Subcutaneous abdominal adipose tissue (tissue), 5 donors: ENCODE measurements around the gene CTRB1.

Experiments
- H3K27ac ChIP-seq: one replicate; pipeline ENCODE4 v1.7.0; 2013; ENCODE audit warnings: low read depth, mild to moderate bottlenecking, inconsistent platforms, low read length, moderate library complexity
- H3K27me3 ChIP-seq, 5 donors: one replicate each; pipeline ENCODE4 v1.7.0; 2013; ENCODE audit warnings: low read length in 5 of 5, inconsistent platforms in 1 of 5; ENCODE audit not compliant: control insufficient read depth in 5 of 5, insufficient read depth in 4 of 5
- H3K36me3 ChIP-seq, 5 donors: one replicate each; pipeline ENCODE4 v1.7.0; 2013; ENCODE audit warnings: low read length in 5 of 5; ENCODE audit not compliant: control insufficient read depth in 5 of 5, insufficient read depth in 5 of 5
- H3K4me1 ChIP-seq, 5 donors: one replicate each; pipeline ENCODE4 v1.7.0; 2013; ENCODE audit warnings: low read length in 5 of 5, mild to moderate bottlenecking in 3 of 5, moderate library complexity in 1 of 5; ENCODE audit not compliant: control insufficient read depth in 5 of 5, insufficient read depth in 5 of 5
- H3K4me3 ChIP-seq, 5 donors: one replicate each; pipeline ENCODE4 v1.7.0; 2013; ENCODE audit warnings: low read length in 5 of 5, low read depth in 1 of 5
- H3K9ac ChIP-seq, 5 donors: one replicate each; pipeline ENCODE4 v1.7.0; 2013; ENCODE audit warnings: low read length in 5 of 5, mild to moderate bottlenecking in 4 of 5, moderate library complexity in 3 of 5
- H3K9me3 ChIP-seq, 5 donors: one replicate each; pipeline ENCODE4 v1.7.0; 2013; ENCODE audit warnings: low read length in 5 of 5; ENCODE audit not compliant: control insufficient read depth in 5 of 5
- donor health status: healthy.
- donor health status: healthy.
- donor health status: healthy.
- donor health status: healthy.
- donor health status: healthy.

Gene CTRB1

GRCh38 chr16:75192606-75193264, 26.1 kb upstream of the CTRB1 start:
- H3K4me1 ChIP-seq: no peaks in the 10 kb centered on the region
- peaks cover 17 to 29% (median 21%) of the 10 kb centered on the region in 5 donors for H3K27me3 ChIP-seq
- H3K27ac ChIP-seq: no peak overlapping the region
- no peak overlapping the region for H3K9ac ChIP-seq
- no peaks in the 10 kb centered on the region for H3K36me3 ChIP-seq
- no peaks in the 10 kb centered on the region for H3K9me3 ChIP-seq
- no peak overlapping the region for H3K4me3 ChIP-seq

GRCh38 chr16:75193265-75193650, 25.5 kb upstream of the CTRB1 start:
- Histone ChIP-seq H3K4me1 (no peaks in the 10 kb centered on the region), H3K9me3 (no peaks in the 10 kb centered on the region), H3K9ac (no peak overlapping the region), H3K36me3 (no peaks in the 10 kb centered on the region), H3K4me3 (no peak overlapping the region), H3K27ac (no peak overlapping the region), H3K27me3 (peaks cover 22 to 34% (median 27%) of the 10 kb centered on the region in 5 donors)

- H3K9ac ChIP-seq: no peak overlapping the region
- H3K27me3 ChIP-seq: peaks cover 25 to 36% (median 28%) of the 10 kb centered on the region in 5 donors
- no peaks in the 10 kb centered on the region for H3K9me3 ChIP-seq
- H3K27ac ChIP-seq: no peak overlapping the region
- no peak overlapping the region for H3K4me3 ChIP-seq
- no peaks in the 10 kb centered on the region for H3K36me3 ChIP-seq
- no peaks in the 10 kb centered on the region for H3K4me1 ChIP-seq
Observed at GRCh38 chr16:75193730-75194444, 24.9 kb upstream of the CTRB1 start.

- no peaks in the 10 kb centered on the region for H3K9me3 ChIP-seq
- no peak overlapping the region for H3K4me3 ChIP-seq
- H3K36me3 ChIP-seq: no peaks in the 10 kb centered on the region
- H3K27me3 ChIP-seq: peaks cover 23 to 28% (median 25%) of the 10 kb centered on the region in 5 donors
- H3K9ac ChIP-seq: no peak overlapping the region
- H3K4me1 ChIP-seq: no peaks in the 10 kb centered on the region
- H3K27ac ChIP-seq: no peak overlapping the region
Observed at GRCh38 chr16:75195811-75196790, 22.7 kb upstream of the CTRB1 start.

GRCh38 chr16:75196836-75197235, 22.0 kb upstream of the CTRB1 start:
- peaks cover 23 to 28% (median 25%) of the 10 kb centered on the region in 5 donors for H3K27me3 ChIP-seq
- no peak overlapping the region for H3K27ac ChIP-seq
- H3K9me3 ChIP-seq: no peaks in the 10 kb centered on the region
- H3K36me3 ChIP-seq: no peaks in the 10 kb centered on the region
- H3K9ac ChIP-seq: no peak overlapping the region
- H3K4me3 ChIP-seq: no peak overlapping the region
- H3K4me1 ChIP-seq: no peaks in the 10 kb centered on the region

GRCh38 chr16:75197522-75198134, 21.2 kb upstream of the CTRB1 start:
- H3K36me3 ChIP-seq: no peaks in the 10 kb centered on the region
- H3K4me1 ChIP-seq: no peaks in the 10 kb centered on the region
- no peak overlapping the region for H3K4me3 ChIP-seq
- no peak overlapping the region for H3K27ac ChIP-seq
- no peaks in the 10 kb centered on the region for H3K9me3 ChIP-seq
- no peak overlapping the region for H3K9ac ChIP-seq
- peaks cover 23 to 28% (median 25%) of the 10 kb centered on the region in 5 donors for H3K27me3 ChIP-seq

GRCh38 chr16:75198135-75198600, 20.6 kb upstream of the CTRB1 start:
- H3K27me3 ChIP-seq: peaks cover 23 to 28% (median 25%) of the 10 kb centered on the region in 5 donors
- no peak overlapping the region for H3K27ac ChIP-seq
- no peaks in the 10 kb centered on the region for H3K9me3 ChIP-seq
- no peak overlapping the region for H3K9ac ChIP-seq
- no peaks in the 10 kb centered on the region for H3K4me1 ChIP-seq
- no peak overlapping the region for H3K4me3 ChIP-seq
- H3K36me3 ChIP-seq: no peaks in the 10 kb centered on the region

- Histone ChIP-seq H3K27me3 (peaks cover 11 to 18% (median 13%) of the 10 kb centered on the region in 5 donors), H3K9ac (no peak overlapping the region), H3K4me1 (no peaks in the 10 kb centered on the region), H3K4me3 (no peak overlapping the region), H3K27ac (no peak overlapping the region), H3K9me3 (no peaks in the 10 kb centered on the region), H3K36me3 (no peaks in the 10 kb centered on the region)
Observed at GRCh38 chr16:75202069-75202590, 16.7 kb upstream of the CTRB1 start.

- Histone ChIP-seq H3K27me3 (peaks cover 3 to 8% (median 4%) of the 10 kb centered on the region in 5 donors), H3K4me3 (no peak overlapping the region), H3K36me3 (no peaks in the 10 kb centered on the region), H3K9ac (no peak overlapping the region), H3K4me1 (no peaks in the 10 kb centered on the region), H3K9me3 (no peaks in the 10 kb centered on the region), H3K27ac (no peak overlapping the region)
Observed at GRCh38 chr16:75203096-75203495, 15.7 kb upstream of the CTRB1 start.
